ENCODE data around the gene CCDC50.

Gene CCDC50

GRCh38 chr3:191302451-191302850 lies 26.7 kb upstream of the CCDC50 start:
- Mint-ChIP-seq H3K27me3 (no peaks in the 10 kb centered on the region), H3K27ac (peak overlapping the region; percentile 93), H3K4me1 (peaks cover 57% of the 10 kb centered on the region), H3K36me3 (no peaks in the 10 kb centered on the region), H3K4me3 (no peak overlapping the region), H3K9me3 (no peaks in the 10 kb centered on the region)
- ATAC-seq: no peak

GRCh38 chr3:191303596-191303995 lies 25.6 kb upstream of the CCDC50 start:
- H3K36me3 Mint-ChIP-seq: no peaks in the 10 kb centered on the region
- H3K4me3 Mint-ChIP-seq: no peak overlapping the region
- H3K27me3 Mint-ChIP-seq: no peaks in the 10 kb centered on the region
- H3K9me3 Mint-ChIP-seq: no peaks in the 10 kb centered on the region
- no peak for ATAC-seq
- peaks cover 50% of the 10 kb centered on the region for H3K4me1 Mint-ChIP-seq
- H3K27ac Mint-ChIP-seq: peak overlapping the region; percentile 93

- H3K27me3 Mint-ChIP-seq: no peaks in the 10 kb centered on the region
- no peak overlapping the region for H3K27ac Mint-ChIP-seq
- ATAC-seq: no peak
- no peaks in the 10 kb centered on the region for H3K36me3 Mint-ChIP-seq
- no peak overlapping the region for H3K4me3 Mint-ChIP-seq
- H3K9me3 Mint-ChIP-seq: peaks cover 4% of the 10 kb centered on the region
- H3K4me1 Mint-ChIP-seq: peaks cover 31% of the 10 kb centered on the region
These were observed 22.8 kb upstream of the CCDC50 start for GRCh38 chr3:191306428-191306827.

GRCh38 chr3:191307341-191307740 lies 21.9 kb upstream of the CCDC50 start:
- H3K27ac Mint-ChIP-seq: peak overlapping the region; percentile 37
- H3K27me3 Mint-ChIP-seq: no peaks in the 10 kb centered on the region
- H3K4me1 Mint-ChIP-seq: peaks cover 22% of the 10 kb centered on the region
- H3K9me3 Mint-ChIP-seq: peaks cover 4% of the 10 kb centered on the region
- H3K4me3 Mint-ChIP-seq: no peak overlapping the region
- H3K36me3 Mint-ChIP-seq: no peaks in the 10 kb centered on the region
- ATAC-seq: no peak

- peaks cover 4% of the 10 kb centered on the region for H3K9me3 Mint-ChIP-seq
- no peaks in the 10 kb centered on the region for H3K36me3 Mint-ChIP-seq
- H3K27ac Mint-ChIP-seq: no peak overlapping the region
- no peak overlapping the region for H3K4me3 Mint-ChIP-seq
- no peak for ATAC-seq
- peaks cover 6% of the 10 kb centered on the region for H3K4me1 Mint-ChIP-seq
- H3K27me3 Mint-ChIP-seq: no peaks in the 10 kb centered on the region
These were observed 15.9 kb upstream of the CCDC50 start for GRCh38 chr3:191313296-191313695.

GRCh38 chr3:191314109-191314728 lies 15.0 kb upstream of the CCDC50 start:
- H3K27me3 Mint-ChIP-seq: no peaks in the 10 kb centered on the region

GRCh38 chr3:191316876-191317603 lies 12.2 kb upstream of the CCDC50 start:
- H3K4me1 Mint-ChIP-seq: no peaks in the 10 kb centered on the region

More at GRCh38 chr3:191314109-191314728, 15.0 kb upstream of the CCDC50 start:
- Mint-ChIP-seq H3K4me3 (no peak overlapping the region), H3K9me3 (peaks cover 4% of the 10 kb centered on the region), H3K27ac (no peak overlapping the region), H3K36me3 (no peaks in the 10 kb centered on the region), H3K4me1 (peaks cover 6% of the 10 kb centered on the region)
- ATAC-seq: no peak

GRCh38 chr3:191320316-191320715 lies 8.9 kb upstream of the CCDC50 start:
- no peaks in the 10 kb centered on the region for H3K4me1 Mint-ChIP-seq

More at GRCh38 chr3:191316876-191317603, 12.2 kb upstream of the CCDC50 start:
- ATAC-seq: peak; percentile 50
- H3K9me3 Mint-ChIP-seq: no peaks in the 10 kb centered on the region
- H3K27ac Mint-ChIP-seq: no peak overlapping the region
- H3K36me3 Mint-ChIP-seq: no peaks in the 10 kb centered on the region
- no peak overlapping the region for H3K4me3 Mint-ChIP-seq
- no peaks in the 10 kb centered on the region for H3K27me3 Mint-ChIP-seq

GRCh38 chr3:191321019-191321767 lies 8.0 kb upstream of the CCDC50 start:
- no peaks in the 10 kb centered on the region for H3K36me3 Mint-ChIP-seq
- no peaks in the 10 kb centered on the region for H3K27me3 Mint-ChIP-seq
- H3K4me3 Mint-ChIP-seq: no peak overlapping the region
- H3K27ac Mint-ChIP-seq: no peak overlapping the region
- no peak for ATAC-seq
- H3K9me3 Mint-ChIP-seq: no peaks in the 10 kb centered on the region
- no peaks in the 10 kb centered on the region for H3K4me1 Mint-ChIP-seq

More at GRCh38 chr3:191320316-191320715, 8.9 kb upstream of the CCDC50 start:
- H3K36me3 Mint-ChIP-seq: no peaks in the 10 kb centered on the region
- H3K9me3 Mint-ChIP-seq: no peaks in the 10 kb centered on the region
- H3K4me3 Mint-ChIP-seq: no peak overlapping the region
- H3K27me3 Mint-ChIP-seq: no peaks in the 10 kb centered on the region
- no peak for ATAC-seq
- H3K27ac Mint-ChIP-seq: no peak overlapping the region

- H3K27me3 Mint-ChIP-seq: no peaks in the 10 kb centered on the region
- H3K36me3 Mint-ChIP-seq: no peaks in the 10 kb centered on the region
- no peak overlapping the region for H3K27ac Mint-ChIP-seq
- H3K4me3 Mint-ChIP-seq: no peak overlapping the region
- no peak for ATAC-seq
- H3K9me3 Mint-ChIP-seq: no peaks in the 10 kb centered on the region
- peaks cover 11% of the 10 kb centered on the region for H3K4me1 Mint-ChIP-seq
These were observed 4.3 kb upstream of the CCDC50 start for GRCh38 chr3:191324936-191325335.

GRCh38 chr3:191327526-191327925 lies 1.7 kb upstream of the CCDC50 start:
- Mint-ChIP-seq H3K27me3 (no peaks in the 10 kb centered on the region), H3K4me3 (no peak overlapping the region), H3K36me3 (peaks cover 8% of the 10 kb centered on the region), H3K27ac (peak overlapping the region; percentile 28), H3K9me3 (no peaks in the 10 kb centered on the region), H3K4me1 (peaks cover 32% of the 10 kb centered on the region)
- ATAC-seq: no peak

GRCh38 chr3:191328383-191328961 lies 722 bp upstream of the CCDC50 start:
- peaks cover 39% of the 10 kb centered on the region for H3K4me1 Mint-ChIP-seq
- H3K4me3 Mint-ChIP-seq: peak overlapping the region; percentile 86
- H3K9me3 Mint-ChIP-seq: no peaks in the 10 kb centered on the region
- peak overlapping the region; percentile 91 for H3K27ac Mint-ChIP-seq
- H3K27me3 Mint-ChIP-seq: no peaks in the 10 kb centered on the region
- peaks cover 14% of the 10 kb centered on the region for H3K36me3 Mint-ChIP-seq
- no peak for ATAC-seq

GRCh38 chr3:191329654-191330529 lies 698 bp downstream of the CCDC50 start, which contains the start of gene UTS2B:
Gene UTS2B, minus strand, starts transcription at chr3:191330526. Its CDS starts 48,337 bp downstream, at chr3:191282189.
- peaks cover 14% of the 10 kb centered on the region for H3K36me3 Mint-ChIP-seq
- no peaks in the 10 kb centered on the region for H3K9me3 Mint-ChIP-seq
- peak; percentile 61 for ATAC-seq
- H3K4me3 Mint-ChIP-seq: peak within 1 kb of the TSS; percentile 86
- H3K4me1 Mint-ChIP-seq: peaks cover 51% of the 10 kb centered on the region
- no peaks in the 10 kb centered on the region for H3K27me3 Mint-ChIP-seq
- H3K27ac Mint-ChIP-seq: peak within 1 kb of the TSS; percentile 91

GRCh38 chr3:191330530-191331048 lies 1.4 kb downstream of the CCDC50 start:
- peaks cover 55% of the 10 kb centered on the region for H3K4me1 Mint-ChIP-seq
- H3K9me3 Mint-ChIP-seq: no peaks in the 10 kb centered on the region
- peak overlapping the region; percentile 86 for H3K4me3 Mint-ChIP-seq
- no peaks in the 10 kb centered on the region for H3K27me3 Mint-ChIP-seq
- H3K27ac Mint-ChIP-seq: peak overlapping the region; percentile 91
- H3K36me3 Mint-ChIP-seq: peaks cover 14% of the 10 kb centered on the region
- ATAC-seq: no peak

Data from stimulated activated memory B cell treated with anti-CD40 and anti-IgM and Interleukin-4, amounts not matched to agents 10 μg/mL and 1 μg/mL and 100 μg/mL, for 72 hours (primary cell).